Measurements from ENCODE around the gene KATNIP. TPM values are rescaled to one million over a fixed set of nuclear protein-coding genes. Genes with fewer than 3 reads are reported as not detected.
A peak's percentile ranks its signal among the peaks of the same experiment; 100 is the strongest.

Gene KATNIP
- total and polyA plus RNA-seq, 2 of the 13 experiments (the other 11 are each of a cell fraction or from before 2014, with no cell fraction given) = 9.7 to 12.0 TPM

- TF ChIP-seq CHD4 (IDR thresholded peaks at IDR 0.05; ENCODE audit: borderline replicate concordance, low read length) (peak; percentile 98), ADNP (CRISPR knock-in tag; IDR thresholded peaks at IDR 0.05) (peak; percentile 81; the same call in 1 of the 2 replicates), ZNF496 (CRISPR knock-in tag; IDR thresholded peaks at IDR 0.05; ENCODE audit: insufficient replicate concordance) (no peak), ZNF629 (CRISPR knock-in tag; conservative IDR thresholded peaks at IDR 0.05) (peak; percentile 100), CHCHD3 (CRISPR knock-in tag; IDR thresholded peaks at IDR 0.05) (no peak), ZNF83 (CRISPR knock-in tag; IDR thresholded peaks at IDR 0.05; ENCODE audit: borderline replicate concordance) (no peak), HMG20A (CRISPR knock-in tag; IDR thresholded peaks at IDR 0.05; ENCODE audit: borderline replicate concordance) (no peak), FOXJ3 (CRISPR knock-in tag; IDR thresholded peaks at IDR 0.05; ENCODE audit: borderline replicate concordance) (no peak), ZMYM3 (CRISPR knock-in tag; IDR thresholded peaks at IDR 0.05) (peak; percentile 98), EEA1 (CRISPR knock-in tag; IDR thresholded peaks at IDR 0.05; ENCODE audit: borderline replicate concordance) (0 out of 2 replicates have a peak, but pooled peaks have one; percentile 2), ZNF615 (CRISPR knock-in tag; IDR thresholded peaks at IDR 0.05; ENCODE audit: borderline replicate concordance) (0 out of 2 replicates have a peak, but pooled peaks have one; percentile 54), ZNF790 (CRISPR knock-in tag; IDR thresholded peaks at IDR 0.05; ENCODE audit: borderline replicate concordance) (0 out of 2 replicates have a peak, but pooled peaks have one; percentile 47), ZHX2 (IDR thresholded peaks at IDR 0.05; ENCODE audit: low read depth) (no peak), ZHX2 (CRISPR knock-in tag; IDR thresholded peaks at IDR 0.05; ENCODE audit: borderline replicate concordance) (no peak), ZNF282 (IDR thresholded peaks at IDR 0.05; ENCODE audit: partially characterized antibody) (no peak), WIZ (CRISPR knock-in tag; IDR thresholded peaks at IDR 0.05) (0 out of 2 replicates have a peak, but pooled peaks have one; percentile 15), ARID3A (IDR thresholded peaks at IDR 0.05; ENCODE audit: low read depth, low read length) (0 out of 2 replicates have a peak, but pooled peaks have one; percentile 13)
Measured at GRCh38 chr16:27550582-27550920, 607 bp downstream of the KATNIP start (continued).

Measured in HepG2 (cell line).